T47D (cell line): Measurements from ENCODE around the gene PAF1.

Experiments
- DNase-seq, 2 experiments: peaks; one replicate each; pipeline versions ENCODE4 v3.0.0 to v3.0.0-alpha.2; 2011 to 2012; ENCODE audit warnings: low read depth in 1 of 2, low spot score in 1 of 2
- JUND ChIP-seq: IDR thresholded peaks from 2 replicates; pipeline ENCODE4 v1.6.1; 2012; ENCODE audit warnings: low read depth
- in situ Hi-C: cut with HindIII; loops from 2 replicates; pipeline ENCODE4 v1.10.0; 2016; ENCODE audit warnings: low sequenced_read_pairs, low pct_unique_long_range_greater_than_20kb

Gene PAF1

GRCh38 chr19:39398297-39398864 is 7.5 kb upstream of the PAF1 start:
- DNase-seq: no peak
- in situ Hi-C loops: no loop called here
- no peak for TF ChIP-seq JUND

GRCh38 chr19:39397360-39398296 is 6.7 kb upstream of the PAF1 start:
- no peak for TF ChIP-seq JUND
- DNase-seq: peak; percentile 58 to 78
- in situ Hi-C loops: no loop called here

- in situ Hi-C loops: no loop called here
- peak; percentile 55 to 83 for DNase-seq
- no peak for TF ChIP-seq JUND
Measured at GRCh38 chr19:39390451-39390750, 505 bp downstream of the PAF1 start.

GRCh38 chr19:39389631-39390414 is 1.1 kb downstream of the PAF1 start:
- TF ChIP-seq JUND: no peak
- in situ Hi-C loops: no loop called here
- DNase-seq: no peak

GRCh38 chr19:39388657-39389056 is 2.2 kb downstream of the PAF1 start:
- DNase-seq: no peak
- TF ChIP-seq JUND: no peak
- in situ Hi-C loops: no loop called here

GRCh38 chr19:39386557-39386956 is 4.3 kb downstream of the PAF1 start:
- in situ Hi-C loops: no loop called here
- no peak for DNase-seq

GRCh38 chr19:39385629-39386411 is 5.1 kb downstream of the PAF1 start:
- in situ Hi-C loops: no loop called here
- DNase-seq: no peak
- no peak for TF ChIP-seq JUND

More at GRCh38 chr19:39386557-39386956, 4.3 kb downstream of the PAF1 start:
- TF ChIP-seq JUND: no peak

- in situ Hi-C loops: no loop called here
- DNase-seq: no peak
- TF ChIP-seq JUND: no peak
Measured at GRCh38 chr19:39384839-39385568, 5.9 kb downstream of the PAF1 start.

- no peak for DNase-seq
- TF ChIP-seq JUND: no peak
- in situ Hi-C loops: no loop called here
Measured at GRCh38 chr19:39382991-39383828, 7.7 kb downstream of the PAF1 start.

GRCh38 chr19:39381910-39382611 is 8.8 kb downstream of the PAF1 start:
- no peak for DNase-seq
- no peak for TF ChIP-seq JUND
- in situ Hi-C loops: no loop called here
